HepG2 (cell line): Measurements from ENCODE around the gene PKN2. TPM values are rescaled to one million over a fixed set of nuclear protein-coding genes. Genes with fewer than 3 reads are reported as not detected.

ENCODE experiments used
- ATAC-seq: fragments of 200-7000 bp; cut with Tn5 transposase; 3 replicates; pipeline ENCODE4 v1.9.1; 2020; ENCODE audit warnings: mild to moderate bottlenecking, moderate library complexity
- BruUV-seq: library from RNA; stranded (reverse); fragments of 400-500 nt; replicated peaks from 2 replicates; lab custom pipeline; 2021; lab: Mats Ljungman, UMichigan
- CTCF ChIA-PET: fragments of 300-600 bp; formaldehyde crosslinking; extraction: SDS; loops from one replicate; lab custom pipeline; 2021; ENCODE audit warnings: low total read pairs, inconsistent platforms, low intra/inter-chr PET ratio; lab: Yijun Ruan, JAX
- POLR2A ChIA-PET: fragments of 350-600 bp; sonication (Branson Sonifier 250); formaldehyde crosslinking; loops from one replicate; lab custom pipeline; 2020; ENCODE audit warnings: antibody characterized with exemption, inconsistent platforms; lab: Yijun Ruan, JAX
- DNase-seq: peaks from one replicate; pipeline ENCODE4 v3.0.0-alpha.2; 2015; ENCODE audit warnings: low spot score
- FAIRE-seq: peaks from 3 replicates; lab custom pipeline; 2011; peaks lifted over from hg19 to GRCh38; lab: Jason Lieb, UNC
- H2AFZ ChIP-seq: one replicate; pipeline ENCODE4 v1.6.1; 2011; ENCODE audit warnings: low read length, inconsistent platforms
- H3K27ac ChIP-seq: fragments of 300-600 bp; 3 replicates; pipeline ENCODE4 v1.8.0; 2011; ENCODE audit warnings: mixed run types, mild to moderate bottlenecking, mixed read lengths, low read length, inconsistent platforms; ENCODE audit not compliant: insufficient read depth; ENCODE audit errors: extremely low read length
- H3K27me3 ChIP-seq, 2 experiments: fragments of 200-600 bp in 1 of 2; 2 replicates in 1 of 2; 3 replicates in 1 of 2; pipeline versions ENCODE4 v1.6.0 to v1.8.0; 2011; ENCODE audit warnings: low read length in 2 of 2, mild to moderate bottlenecking in 2 of 2, moderate library complexity in 2 of 2, inconsistent platforms in 1 of 2; ENCODE audit not compliant: insufficient read depth in 2 of 2, control insufficient read depth in 1 of 2
- H3K36me3 ChIP-seq, 2 experiments: fragments of 200-600 bp in 1 of 2; replicated peaks in 1 of 2; 2 replicates in 1 of 2; 3 replicates in 1 of 2; pipeline versions ENCODE4 v1.5.1 to v1.8.0; 2011; ENCODE audit warnings: low read length in 2 of 2, inconsistent platforms in 1 of 2; ENCODE audit not compliant: insufficient read depth in 2 of 2, control insufficient read depth in 1 of 2
- H3K4me1 ChIP-seq: 2 replicates; pipeline ENCODE4 v1.5.1; 2012; ENCODE audit warnings: low read length, inconsistent platforms; ENCODE audit not compliant: insufficient read depth
- H3K4me2 ChIP-seq: 2 replicates; pipeline ENCODE4 v1.6.0; 2011; ENCODE audit warnings: low read depth, low read length, inconsistent platforms
- H3K4me3 ChIP-seq, 3 experiments: fragments of 200-600 bp in 1 of 3; sonication (generic), shearing (Covaris generic) in 1 of 3; replicated peaks in 1 of 3; 2 replicates each; pipeline ENCODE4 v1.5.1; 2011 to 2016; ENCODE audit warnings: low read length in 3 of 3, inconsistent platforms in 2 of 3, low read depth in 2 of 3, mild to moderate bottlenecking in 2 of 3, control low read depth in 1 of 3, mixed read lengths in 1 of 3; ENCODE audit not compliant: insufficient read depth in 1 of 3
- H3K79me2 ChIP-seq: one replicate; pipeline ENCODE4 v1.6.1; 2011; ENCODE audit warnings: low read length, inconsistent platforms; ENCODE audit not compliant: insufficient read depth
- H3K9ac ChIP-seq: 2 replicates; pipeline ENCODE4 v1.6.0; 2011; ENCODE audit warnings: mild to moderate bottlenecking, low read depth, low read length, inconsistent platforms; ENCODE audit not compliant: insufficient read depth
- H3K9me3 ChIP-seq: 2 replicates; pipeline ENCODE4 v1.5.1; 2012; ENCODE audit warnings: mild to moderate bottlenecking, low read length
- H4K20me1 ChIP-seq: 2 replicates; pipeline ENCODE4 v1.6.0; 2011; ENCODE audit warnings: inconsistent platforms, mild to moderate bottlenecking, low read length, moderate library complexity; ENCODE audit not compliant: insufficient read depth
- ELF4 ChIP-seq: sonication (generic); formaldehyde crosslinking; IDR thresholded peaks from 2 replicates; pipeline ENCODE4 v1.5.0; 2020; ENCODE audit warnings: missing genetic modification reagents, mild to moderate bottlenecking, moderate library complexity, borderline replicate concordance
- GTF3A ChIP-seq: sonication (generic); formaldehyde crosslinking; conservative IDR thresholded peaks from 2 replicates; pipeline ENCODE4 v1.4.0; 2020; ENCODE audit warnings: mild to moderate bottlenecking, missing genetic modification reagents
- JUN ChIP-seq: sonication (generic); formaldehyde crosslinking; IDR thresholded peaks from 2 replicates; pipeline ENCODE4 v1.4.0; 2020; ENCODE audit warnings: mild to moderate bottlenecking, missing genetic modification reagents
- NCOR1 ChIP-seq: fragments of 200-600 bp; sonication (generic); IDR thresholded peaks from 2 replicates; pipeline ENCODE4 v1.7.0; 2017; ENCODE audit warnings: antibody characterized with exemption, low read length, borderline replicate concordance
- NFE2 ChIP-seq: sonication (generic); formaldehyde crosslinking; IDR thresholded peaks from 2 replicates; pipeline ENCODE4 v1.4.0; 2020; ENCODE audit warnings: missing genetic modification reagents
- SAP130 ChIP-seq: IDR thresholded peaks from 2 replicates; pipeline ENCODE4 v1.6.1; 2016; ENCODE audit warnings: low read depth
- TAF15 ChIP-seq: fragments of 200-400 bp; formaldehyde crosslinking; IDR thresholded peaks from one replicate; pipeline ENCODE4 v1.6.1; 2018; ENCODE audit warnings: mild to moderate bottlenecking, low read depth, low read length; ENCODE audit not compliant: poor library complexity, severe bottlenecking
- TIGD3 ChIP-seq: sonication (generic); formaldehyde crosslinking; IDR thresholded peaks from 2 replicates; pipeline ENCODE4 v1.5.1; 2020; ENCODE audit warnings: mild to moderate bottlenecking, missing genetic modification reagents, borderline replicate concordance
- ZNF3 ChIP-seq: IDR thresholded peaks from 2 replicates; pipeline ENCODE4 v1.7.0; 2017; ENCODE audit warnings: inconsistent platforms
- ZNF512B ChIP-seq: sonication (generic); formaldehyde crosslinking; IDR thresholded peaks from 2 replicates; pipeline ENCODE4 v1.5.1; 2020; ENCODE audit warnings: missing genetic modification reagents, mild to moderate bottlenecking, borderline replicate concordance
- ZNF558 ChIP-seq: sonication (generic); formaldehyde crosslinking; IDR thresholded peaks from 2 replicates; pipeline ENCODE4 v1.9.0; 2022; ENCODE audit warnings: mild to moderate bottlenecking, missing genetic modification reagents, borderline replicate concordance
- ZSCAN31 ChIP-seq: sonication (generic); formaldehyde crosslinking; IDR thresholded peaks from 2 replicates; pipeline ENCODE4 v1.5.0; 2020; ENCODE audit warnings: low read depth, mild to moderate bottlenecking, missing genetic modification reagents
- WGBS: methylation state at CpG from one replicate; pipeline ENCODE4 v1.1.6; 2017; ENCODE audit warnings: low lambda C conversion rate; 5-methylcytosine and 5-hydroxymethylcytosine counted together
- in situ Hi-C: cut with HindIII; loops from 2 replicates; pipeline ENCODE4 v1.10.0; 2017; ENCODE audit warnings: low pct_unique_long_range_greater_than_20kb; ENCODE audit not compliant: extremely low pct_ligation_motif_present
- intact Hi-C: fragments of 100-400 bp; cut with micrococcal nuclease; formaldehyde crosslinking; loops from one replicate; pipeline ENCODE4 v1.10.0; 2022; ENCODE audit not compliant: unreplicated experiment
- polyA plus RNA-seq, 8 experiments: library from polyadenylated mRNA; depleted of rRNA in 3 of 8; stranded (reverse) in 7 of 8; unstranded in 1 of 8; fragments of >200 nt; fragmentation: Illumina TruSeq in 4 of 8; extraction: Trizol in 4 of 8; gene quantifications; 2 replicates each; pipeline versions ENCODE4 v1.2.1 to v1.2.3, GENCODE V29; 2011 to 2016; ENCODE audit warnings: low read depth in 4 of 8, missing spikeins in 1 of 8, mixed read lengths in 1 of 8; ENCODE audit not compliant: insufficient read depth in 1 of 8
- total RNA-seq, 5 experiments: library from RNA; depleted of rRNA; stranded (reverse); fragments of >200 nt; fragmentation: Illumina TruSeq; extraction: Trizol; gene quantifications; 2 replicates each; pipeline ENCODE4 v1.2.3, GENCODE V29; 2016; ENCODE audit warnings: low read depth in 1 of 5
- TF ChIP-seq, protein P1 (sequence below): sonication (generic); formaldehyde crosslinking; IDR thresholded peaks from 2 replicates; pipeline ENCODE4 v1.4.0; 2020; ENCODE audit warnings: missing genetic modification reagents, mild to moderate bottlenecking, borderline replicate concordance
- TF ChIP-seq, protein P2 (sequence below): sonication (generic); formaldehyde crosslinking; IDR thresholded peaks from 2 replicates; pipeline ENCODE4 v1.5.0; 2020; ENCODE audit warnings: missing genetic modification reagents
- TF ChIP-seq, protein P3 (sequence below): sonication (generic); formaldehyde crosslinking; IDR thresholded peaks from 2 replicates; pipeline ENCODE4 v1.4.0; 2020; ENCODE audit warnings: missing genetic modification reagents

PKN2 gene
- total and polyA plus RNA-seq, 2 of the 13 experiments (the other 11 are each of a cell fraction or from before 2014, with no cell fraction given), result 17.0 to 29.4 TPM

GRCh38 chr1:88685259-88685620, 1.2 kb downstream of the PKN2 start:
- Histone ChIP-seq H3K79me2 (peaks cover 61% of the 10 kb centered on the region), H3K36me3 (0 out of 5 replicates have a peak, but pooled peaks cover 1 to 6% of the 10 kb centered on the region in 2 experiments), H2AFZ (no peak overlapping the region), H3K9me3 (no peaks in the 10 kb centered on the region), H3K9ac (peak overlapping the region; percentile 94), H3K4me3 (peak overlapping the region; percentile 97 to 99 (median 97)), H3K4me1 (peaks cover 34% of the 10 kb centered on the region), H3K27me3 (no peaks in the 10 kb centered on the region; a peak in 1 of 5 replicates), H3K4me2 (peak overlapping the region; percentile 77), H3K27ac (peak overlapping the region; percentile 99), H4K20me1 (peaks cover 8% of the 10 kb centered on the region)
- intact Hi-C loops, result loop anchor here (2.0 kb wide), 1 partner anchor 510 kb away; no protein-coding TSS in a partner anchor
- 1% methylated on average over 7 of the region's 7 CpGs for WGBS
- in situ Hi-C loops, result no loop called here
- ATAC-seq, result no peak
- FAIRE-seq, result no peak
- ChIA-PET CTCF (no interaction called here), POLR2A (interaction anchor here (1.3 to 3.2 kb wide), 5 partner anchors 9 to 206 kb away, joined by 3 to 16 read pairs (median 9); partner anchors contain the start of gene GTF2B)
- TSS peak; percentile 44 for BruUV-seq
- DNase-seq, result no peak
- TF ChIP-seq TAF15 (no peak), GTF3A (CRISPR knock-in tag) (no peak), ZNF558 (no peak), ZNF3 (CRISPR knock-in tag) (peak; percentile 74; the same call in 1 of the 2 replicates), ZSCAN31 (no peak), TIGD3 (CRISPR knock-in tag) (no peak), ELF4 (CRISPR knock-in tag) (no peak), NCOR1 (no peak), SAP130 (CRISPR knock-in tag) (peak; percentile 4; the same call in 1 of the 2 replicates), NFE2 (CRISPR knock-in tag) (no peak), ZNF512B (CRISPR knock-in tag) (0 out of 2 replicates have a peak, but pooled peaks have one; percentile 1), JUN (CRISPR knock-in tag) (no peak)
- TF ChIP-seq, protein P1, sequence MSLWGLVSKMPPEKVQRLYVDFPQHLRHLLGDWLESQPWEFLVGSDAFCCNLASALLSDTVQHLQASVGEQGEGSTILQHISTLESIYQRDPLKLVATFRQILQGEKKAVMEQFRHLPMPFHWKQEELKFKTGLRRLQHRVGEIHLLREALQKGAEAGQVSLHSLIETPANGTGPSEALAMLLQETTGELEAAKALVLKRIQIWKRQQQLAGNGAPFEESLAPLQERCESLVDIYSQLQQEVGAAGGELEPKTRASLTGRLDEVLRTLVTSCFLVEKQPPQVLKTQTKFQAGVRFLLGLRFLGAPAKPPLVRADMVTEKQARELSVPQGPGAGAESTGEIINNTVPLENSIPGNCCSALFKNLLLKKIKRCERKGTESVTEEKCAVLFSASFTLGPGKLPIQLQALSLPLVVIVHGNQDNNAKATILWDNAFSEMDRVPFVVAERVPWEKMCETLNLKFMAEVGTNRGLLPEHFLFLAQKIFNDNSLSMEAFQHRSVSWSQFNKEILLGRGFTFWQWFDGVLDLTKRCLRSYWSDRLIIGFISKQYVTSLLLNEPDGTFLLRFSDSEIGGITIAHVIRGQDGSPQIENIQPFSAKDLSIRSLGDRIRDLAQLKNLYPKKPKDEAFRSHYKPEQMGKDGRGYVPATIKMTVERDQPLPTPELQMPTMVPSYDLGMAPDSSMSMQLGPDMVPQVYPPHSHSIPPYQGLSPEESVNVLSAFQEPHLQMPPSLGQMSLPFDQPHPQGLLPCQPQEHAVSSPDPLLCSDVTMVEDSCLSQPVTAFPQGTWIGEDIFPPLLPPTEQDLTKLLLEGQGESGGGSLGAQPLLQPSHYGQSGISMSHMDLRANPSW (CRISPR knock-in tag), result no peak
- TF ChIP-seq, protein P2, sequence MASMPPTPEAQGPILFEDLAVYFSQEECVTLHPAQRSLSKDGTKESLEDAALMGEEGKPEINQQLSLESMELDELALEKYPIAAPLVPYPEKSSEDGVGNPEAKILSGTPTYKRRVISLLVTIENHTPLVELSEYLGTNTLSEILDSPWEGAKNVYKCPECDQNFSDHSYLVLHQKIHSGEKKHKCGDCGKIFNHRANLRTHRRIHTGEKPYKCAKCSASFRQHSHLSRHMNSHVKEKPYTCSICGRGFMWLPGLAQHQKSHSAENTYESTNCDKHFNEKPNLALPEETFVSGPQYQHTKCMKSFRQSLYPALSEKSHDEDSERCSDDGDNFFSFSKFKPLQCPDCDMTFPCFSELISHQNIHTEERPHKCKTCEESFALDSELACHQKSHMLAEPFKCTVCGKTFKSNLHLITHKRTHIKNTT, result no peak
- TF ChIP-seq, protein P3, sequence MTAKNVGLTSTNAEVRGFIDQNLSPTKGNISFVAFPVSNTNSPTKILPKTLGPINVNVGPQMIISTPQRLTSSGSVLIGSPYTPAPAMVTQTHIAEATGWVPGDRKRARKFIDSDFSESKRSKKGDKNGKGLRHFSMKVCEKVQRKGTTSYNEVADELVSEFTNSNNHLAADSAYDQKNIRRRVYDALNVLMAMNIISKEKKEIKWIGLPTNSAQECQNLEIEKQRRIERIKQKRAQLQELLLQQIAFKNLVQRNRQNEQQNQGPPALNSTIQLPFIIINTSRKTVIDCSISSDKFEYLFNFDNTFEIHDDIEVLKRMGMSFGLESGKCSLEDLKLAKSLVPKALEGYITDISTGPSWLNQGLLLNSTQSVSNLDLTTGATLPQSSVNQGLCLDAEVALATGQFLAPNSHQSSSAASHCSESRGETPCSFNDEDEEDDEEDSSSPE, result no peak
